Epithelial cell of esophagus (primary cell): ENCODE results near the gene FANCI.

Experiments
- DNase-seq: peaks from one replicate; pipeline ENCODE4 v3.0.0; 2010; ENCODE audit warnings: low read depth
- H3K4me3 ChIP-seq: 2 replicates; pipeline ENCODE4 v1.5.1; 2011; ENCODE audit warnings: mild to moderate bottlenecking, low read length, control low read depth
- CTCF ChIP-seq: IDR thresholded peaks from 2 replicates; pipeline ENCODE4 v1.5.1; 2011; ENCODE audit warnings: low read depth, mild to moderate bottlenecking, low read length, control low read depth, inconsistent platforms; ENCODE audit not compliant: insufficient read depth; ENCODE audit errors: missing control alignments

FANCI gene

GRCh38 chr15:89319678-89320077 is 75.9 kb downstream of the FANCI start:
- no peak for TF ChIP-seq CTCF
- DNase-seq: no peak
- no peak overlapping the region for H3K4me3 ChIP-seq

- no peak for DNase-seq
- no peak for TF ChIP-seq CTCF
Observed at GRCh38 chr15:89320200-89320599, 76.4 kb downstream of the FANCI start.

GRCh38 chr15:89321521-89322410 is 78.0 kb downstream of the FANCI start:
- TF ChIP-seq CTCF: no peak
- DNase-seq: no peak
- no peak overlapping the region for H3K4me3 ChIP-seq

More at GRCh38 chr15:89320200-89320599, 76.4 kb downstream of the FANCI start:
- no peak overlapping the region for H3K4me3 ChIP-seq

GRCh38 chr15:89322822-89323221 is 79.0 kb downstream of the FANCI start:
- no peak for TF ChIP-seq CTCF
- no peak for DNase-seq
- H3K4me3 ChIP-seq: no peak overlapping the region

- H3K4me3 ChIP-seq: no peak overlapping the region
- TF ChIP-seq CTCF: no peak
- DNase-seq: no peak
Observed at GRCh38 chr15:89323825-89324224, 80.0 kb downstream of the FANCI start.

GRCh38 chr15:89325039-89325803 is 81.4 kb downstream of the FANCI start:
- TF ChIP-seq CTCF: no peak
- H3K4me3 ChIP-seq: no peak overlapping the region
- no peak for DNase-seq
